ENCODE measurements around the gene DPH1.

DPH1 gene

DNA sequence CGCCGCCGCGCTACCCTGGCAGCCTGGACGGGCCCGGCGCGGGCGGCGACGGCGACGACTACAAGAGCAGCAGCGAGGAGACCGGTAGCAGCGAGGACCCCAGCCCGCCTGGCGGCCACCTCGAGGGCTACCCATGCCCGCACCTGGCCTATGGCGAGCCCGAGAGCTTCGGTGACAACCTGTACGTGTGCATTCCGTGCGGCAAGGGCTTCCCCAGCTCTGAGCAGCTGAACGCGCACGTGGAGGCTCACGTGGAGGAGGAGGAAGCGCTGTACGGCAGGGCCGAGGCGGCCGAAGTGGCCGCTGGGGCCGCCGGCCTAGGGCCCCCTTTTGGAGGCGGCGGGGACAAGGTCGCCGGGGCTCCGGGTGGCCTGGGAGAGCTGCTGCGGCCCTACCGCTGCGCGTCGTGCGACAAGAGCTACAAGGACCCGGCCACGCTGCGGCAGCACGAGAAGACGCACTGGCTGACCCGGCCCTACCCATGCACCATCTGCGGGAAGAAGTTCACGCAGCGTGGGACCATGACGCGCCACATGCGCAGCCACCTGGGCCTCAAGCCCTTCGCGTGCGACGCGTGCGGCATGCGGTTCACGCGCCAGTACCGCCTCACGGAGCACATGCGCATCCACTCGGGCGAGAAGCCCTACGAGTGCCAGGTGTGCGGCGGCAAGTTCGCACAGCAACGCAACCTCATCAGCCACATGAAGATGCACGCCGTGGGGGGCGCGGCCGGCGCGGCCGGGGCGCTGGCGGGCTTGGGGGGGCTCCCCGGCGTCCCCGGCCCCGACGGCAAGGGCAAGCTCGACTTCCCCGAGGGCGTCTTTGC, 28.0 kb downstream of the DPH1 start:
- Histone ChIP-seq H3K27ac (ENCODE audit: low read length) (no peak overlapping the region), H3K27me3 (ENCODE audit: low read depth, low read length) (no peaks in the 10 kb centered on the region), H3K9me3 (ENCODE audit: insufficient read depth, low read length) (no peaks in the 10 kb centered on the region), H4K20me1 (ENCODE audit: insufficient read depth, low read length) (no peaks in the 10 kb centered on the region), H3K79me2 (ENCODE audit: low read length) (no peaks in the 10 kb centered on the region), H3K36me3 (replicated peaks; ENCODE audit: low read depth, low read length) (no peaks in the 10 kb centered on the region), H3K4me2 (ENCODE audit: low read length) (no peak overlapping the region), H3K9ac (ENCODE audit: low read length) (no peak overlapping the region), H2AFZ (ENCODE audit: low read depth, low read length) (no peak overlapping the region), H3K4me1 (ENCODE audit: low read length) (peaks cover 9% of the 10 kb centered on the region; the same call in 1 of the 2 replicates), H3K4me3 (ENCODE audit: low read length) (no peak overlapping the region)
- TF ChIP-seq, protein P1, sequence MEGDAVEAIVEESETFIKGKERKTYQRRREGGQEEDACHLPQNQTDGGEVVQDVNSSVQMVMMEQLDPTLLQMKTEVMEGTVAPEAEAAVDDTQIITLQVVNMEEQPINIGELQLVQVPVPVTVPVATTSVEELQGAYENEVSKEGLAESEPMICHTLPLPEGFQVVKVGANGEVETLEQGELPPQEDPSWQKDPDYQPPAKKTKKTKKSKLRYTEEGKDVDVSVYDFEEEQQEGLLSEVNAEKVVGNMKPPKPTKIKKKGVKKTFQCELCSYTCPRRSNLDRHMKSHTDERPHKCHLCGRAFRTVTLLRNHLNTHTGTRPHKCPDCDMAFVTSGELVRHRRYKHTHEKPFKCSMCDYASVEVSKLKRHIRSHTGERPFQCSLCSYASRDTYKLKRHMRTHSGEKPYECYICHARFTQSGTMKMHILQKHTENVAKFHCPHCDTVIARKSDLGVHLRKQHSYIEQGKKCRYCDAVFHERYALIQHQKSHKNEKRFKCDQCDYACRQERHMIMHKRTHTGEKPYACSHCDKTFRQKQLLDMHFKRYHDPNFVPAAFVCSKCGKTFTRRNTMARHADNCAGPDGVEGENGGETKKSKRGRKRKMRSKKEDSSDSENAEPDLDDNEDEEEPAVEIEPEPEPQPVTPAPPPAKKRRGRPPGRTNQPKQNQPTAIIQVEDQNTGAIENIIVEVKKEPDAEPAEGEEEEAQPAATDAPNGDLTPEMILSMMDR (IDR thresholded peaks at IDR 0.05; ENCODE audit: low read depth, low read length), result no peak
- no peak for TF ChIP-seq EZH2phosphoT487 (IDR thresholded peaks at IDR 0.05; ENCODE audit: low read depth)

DNA sequence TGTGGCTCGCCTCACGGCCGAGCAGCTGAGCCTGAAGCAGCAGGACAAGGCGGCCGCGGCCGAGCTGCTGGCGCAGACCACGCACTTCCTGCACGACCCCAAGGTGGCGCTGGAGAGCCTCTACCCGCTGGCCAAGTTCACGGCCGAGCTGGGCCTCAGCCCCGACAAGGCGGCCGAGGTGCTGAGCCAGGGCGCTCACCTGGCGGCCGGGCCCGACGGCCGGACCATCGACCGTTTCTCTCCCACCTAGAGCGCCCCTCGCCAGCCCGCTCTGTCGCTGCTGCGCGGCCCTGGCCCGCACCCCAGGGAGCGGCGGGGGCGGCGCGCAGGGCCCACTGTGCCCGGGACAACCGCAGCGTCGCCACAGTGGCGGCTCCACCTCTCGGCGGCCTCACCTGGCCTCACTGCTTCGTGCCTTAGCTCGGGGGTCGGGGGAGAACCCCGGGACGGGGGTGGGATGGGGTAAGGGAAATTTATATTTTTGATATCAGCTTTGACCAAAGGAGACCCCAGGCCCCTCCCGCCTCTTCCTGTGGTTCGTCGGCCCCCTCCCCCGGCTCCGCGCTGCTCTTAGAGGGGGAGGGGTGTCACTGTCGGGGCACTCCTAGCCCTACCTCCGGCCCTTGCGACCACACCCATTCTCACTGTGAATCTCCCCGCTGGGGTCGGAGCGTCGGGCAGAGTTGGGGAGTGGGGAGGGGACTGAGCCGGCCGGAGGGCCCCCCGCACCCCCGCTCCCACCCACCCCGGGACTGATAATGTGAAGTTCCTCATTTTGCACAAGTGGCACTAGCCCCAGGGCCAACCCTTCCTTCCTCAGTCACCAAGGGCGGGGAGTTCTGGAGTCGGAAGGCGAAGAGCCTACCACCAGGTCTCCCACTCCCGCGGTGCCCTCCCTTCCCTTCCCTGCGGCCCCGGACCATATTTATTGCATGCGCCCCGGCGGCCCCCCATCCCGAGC, 28.9 kb downstream of the DPH1 start:
- Histone ChIP-seq H3K79me2 (ENCODE audit: low read length) (no peaks in the 10 kb centered on the region), H3K4me1 (ENCODE audit: low read length) (peaks cover 7% of the 10 kb centered on the region; the same call in 1 of the 2 replicates), H3K9me3 (ENCODE audit: insufficient read depth, low read length) (no peaks in the 10 kb centered on the region), H3K36me3 (replicated peaks; ENCODE audit: low read depth, low read length) (no peaks in the 10 kb centered on the region), H3K27ac (ENCODE audit: low read length) (no peak overlapping the region), H3K9ac (ENCODE audit: low read length) (no peak overlapping the region), H3K4me3 (ENCODE audit: low read length) (no peak overlapping the region), H4K20me1 (ENCODE audit: insufficient read depth, low read length) (peaks cover 2% of the 10 kb centered on the region; the same call in 1 of the 2 replicates), H2AFZ (ENCODE audit: low read depth, low read length) (no peak overlapping the region), H3K4me2 (ENCODE audit: low read length) (no peak overlapping the region), H3K27me3 (ENCODE audit: low read depth, low read length) (no peaks in the 10 kb centered on the region)
- no peak for TF ChIP-seq EZH2phosphoT487 (IDR thresholded peaks at IDR 0.05; ENCODE audit: low read depth)
- TF ChIP-seq, protein P1 (IDR thresholded peaks at IDR 0.05; ENCODE audit: low read depth, low read length), result peak; percentile 25

DNA sequence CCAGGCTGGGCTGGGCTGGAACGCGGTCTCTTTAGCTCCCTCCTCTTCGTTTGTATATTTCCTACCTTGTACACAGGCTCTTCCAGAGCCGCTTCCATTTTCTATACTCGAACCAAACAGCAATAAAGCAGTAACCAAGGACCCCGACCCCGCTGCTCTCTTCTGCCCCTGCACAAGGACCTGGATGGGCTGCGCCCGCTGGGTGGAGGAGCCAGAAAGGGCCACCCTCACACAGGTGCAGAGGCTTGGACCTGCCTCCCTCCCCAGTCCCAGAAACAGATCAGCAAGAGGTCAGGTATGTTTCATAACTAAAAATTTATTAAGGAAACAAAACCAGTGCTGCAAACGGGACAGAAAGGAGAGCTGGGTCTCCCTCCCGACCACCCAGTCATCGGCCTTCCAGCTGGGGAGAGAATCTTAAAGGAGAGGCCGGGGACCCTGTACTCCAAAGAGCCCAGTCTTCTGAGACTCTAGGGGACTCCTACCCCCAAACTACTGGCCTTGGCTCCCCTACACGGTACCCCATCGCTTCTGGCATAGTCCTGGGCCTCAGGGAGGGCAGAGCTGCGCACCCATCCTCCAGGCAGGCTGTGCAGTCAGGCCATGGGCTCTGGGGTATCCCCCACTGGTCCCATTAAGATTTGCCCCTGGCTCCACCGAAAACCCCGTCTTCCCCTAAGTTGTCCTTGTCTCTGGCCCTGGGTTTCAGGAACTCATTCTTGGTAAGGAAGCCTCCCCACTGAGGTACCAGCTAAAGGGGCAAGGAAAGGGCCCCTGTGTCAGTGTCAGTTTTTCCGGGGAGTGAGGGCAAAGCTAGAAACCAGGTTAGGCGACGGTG, 29.8 kb downstream of the DPH1 start:
- peaks cover 3% of the 10 kb centered on the region; the same call in 1 of the 2 replicates for H3K4me1 ChIP-seq (ENCODE audit: low read length)
- no peaks in the 10 kb centered on the region for H3K36me3 ChIP-seq (replicated peaks; ENCODE audit: low read depth, low read length)
- no peak overlapping the region for H3K4me3 ChIP-seq (ENCODE audit: low read length)
- no peaks in the 10 kb centered on the region for H3K27me3 ChIP-seq (ENCODE audit: low read depth, low read length)
- no peak overlapping the region for H3K4me2 ChIP-seq (ENCODE audit: low read length)
- H2AFZ ChIP-seq (ENCODE audit: low read depth, low read length), result no peak overlapping the region
- no peaks in the 10 kb centered on the region for H3K79me2 ChIP-seq (ENCODE audit: low read length)
- no peaks in the 10 kb centered on the region for H3K9me3 ChIP-seq (ENCODE audit: insufficient read depth, low read length)
- H3K9ac ChIP-seq (ENCODE audit: low read length), result no peak overlapping the region
- H4K20me1 ChIP-seq (ENCODE audit: insufficient read depth, low read length), result peaks cover 4% of the 10 kb centered on the region; the same call in 1 of the 2 replicates
- TF ChIP-seq, protein P1 (IDR thresholded peaks at IDR 0.05; ENCODE audit: low read depth, low read length), result no peak
- TF ChIP-seq EZH2phosphoT487 (IDR thresholded peaks at IDR 0.05; ENCODE audit: low read depth), result no peak
- H3K27ac ChIP-seq (ENCODE audit: low read length), result no peak overlapping the region
